GM21423 (cell line): ENCODE data around the gene HAUS1.

Source experiments
- ATAC-seq: cut with Tn5 transposase; IDR thresholded peaks from one replicate; pipeline ENCODE4 v1.9.1; 2021; ENCODE audit warnings: mild to moderate bottlenecking, moderate library complexity; ENCODE audit not compliant: unreplicated experiment

HAUS1 gene

GRCh38 chr18:46104128-46104911, at the start of gene HAUS1:
HAUS1 (plus strand) TSS chr18:46104385; CDS start chr18:46104412, 27 bp downstream.
- ATAC-seq, result peak; percentile 92

- ATAC-seq, result peak; percentile 54
Observed at GRCh38 chr18:46054956-46055837, 49.0 kb upstream of the HAUS1 start.

GRCh38 chr18:46055838-46056230, 48.4 kb upstream of the HAUS1 start:
- no peak for ATAC-seq

GRCh38 chr18:46060359-46060841, 43.8 kb upstream of the HAUS1 start:
- no peak for ATAC-seq

- no peak for ATAC-seq
Observed at GRCh38 chr18:46061387-46061786, 42.8 kb upstream of the HAUS1 start.

GRCh38 chr18:46061796-46062195, 42.4 kb upstream of the HAUS1 start:
- no peak for ATAC-seq

- no peak for ATAC-seq
Observed at GRCh38 chr18:46062781-46063180, 41.4 kb upstream of the HAUS1 start.

- no peak for ATAC-seq
Observed at GRCh38 chr18:46067438-46068007, 36.7 kb upstream of the HAUS1 start.

- no peak for ATAC-seq
Observed at GRCh38 chr18:46068763-46069162, 35.4 kb upstream of the HAUS1 start.

GRCh38 chr18:46069524-46069923, 34.7 kb upstream of the HAUS1 start:
- ATAC-seq, result no peak

GRCh38 chr18:46070232-46070631, 34.0 kb upstream of the HAUS1 start:
- no peak for ATAC-seq

GRCh38 chr18:46070815-46071652, 33.2 kb upstream of the HAUS1 start:
- peak; percentile 28 for ATAC-seq

- ATAC-seq, result peak; percentile 67
Observed at GRCh38 chr18:46071653-46072375, 32.4 kb upstream of the HAUS1 start, which contains the start of gene PSTPIP2. PSTPIP2 (minus strand) TSS chr18:46072260; CDS start chr18:46072188, 72 bp downstream.

- no peak for ATAC-seq
Observed at GRCh38 chr18:46072376-46072867, 31.8 kb upstream of the HAUS1 start.

- no peak for ATAC-seq
Observed at GRCh38 chr18:46072959-46073358, 31.2 kb upstream of the HAUS1 start.

GRCh38 chr18:46073474-46074331, 30.5 kb upstream of the HAUS1 start:
- ATAC-seq, result no peak

- ATAC-seq, result no peak
Observed at GRCh38 chr18:46079336-46079735, 24.8 kb upstream of the HAUS1 start.

GRCh38 chr18:46080156-46080555, 24.0 kb upstream of the HAUS1 start:
- ATAC-seq, result no peak

GRCh38 chr18:46084431-46084830, 19.8 kb upstream of the HAUS1 start:
- no peak for ATAC-seq
